ENCODE measurements around the gene ST3GAL2.
A peak's percentile ranks its signal among the peaks of the same experiment; 100 is the strongest.

The ST3GAL2 gene

DNA sequence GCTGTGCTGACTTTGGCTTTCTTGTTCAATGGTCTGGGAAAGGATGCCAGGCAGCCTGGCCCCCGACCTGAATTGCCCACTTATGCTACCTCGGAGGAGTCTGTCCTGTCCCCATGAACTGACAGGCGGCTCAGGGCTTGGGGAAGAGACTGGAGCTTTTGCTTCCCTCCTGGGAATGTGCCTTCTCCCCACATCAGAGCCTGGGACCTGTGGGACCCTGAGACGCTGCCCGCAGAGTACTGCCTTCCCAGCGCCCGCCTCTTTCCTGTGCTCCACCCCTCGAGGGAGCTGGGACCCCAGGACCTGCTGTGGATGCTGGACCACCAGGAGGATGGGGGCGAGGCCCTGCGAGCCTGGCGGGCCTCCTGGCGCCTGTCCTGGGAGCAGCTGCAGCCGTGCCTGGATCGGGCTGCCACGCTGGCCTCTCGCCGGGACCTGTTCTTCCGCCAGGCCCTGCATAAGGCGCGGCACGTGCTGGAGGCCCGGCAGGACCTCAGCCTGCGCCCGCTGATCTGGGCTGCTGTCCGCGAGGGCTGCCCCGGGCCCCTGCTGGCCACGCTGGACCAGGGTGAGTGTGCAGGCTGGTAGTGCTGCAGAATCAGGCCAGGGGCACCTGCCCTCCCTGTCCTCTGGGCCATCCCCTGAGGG lies 34.0 kb upstream of the ST3GAL2 start:
- Histone ChIP-seq H3K27ac (ENCODE audit: low read length) (no peak overlapping the region), H3K27me3 (ENCODE audit: insufficient read depth, low read length, poor library complexity) (no peaks in the 10 kb centered on the region), H3K9me3 (ENCODE audit: insufficient read depth, low read length, severe bottlenecking) (no peaks in the 10 kb centered on the region), H3K9ac (ENCODE audit: low read depth, low read length) (no peak overlapping the region), H2AFZ (ENCODE audit: low read depth, low read length) (no peak overlapping the region), H3K36me3 (ENCODE audit: insufficient read depth, low read length) (peaks cover 16% of the 10 kb centered on the region), H3K79me2 (ENCODE audit: insufficient read depth, low read length) (no peaks in the 10 kb centered on the region), H3K4me3 (ENCODE audit: low read depth in 1 of 2, low read length in 2 of 2) (no peak overlapping the region), H3K4me1 (ENCODE audit: insufficient read depth, low read length) (no peaks in the 10 kb centered on the region), H3K4me2 (ENCODE audit: insufficient read depth, low read length) (no peak overlapping the region), H4K20me1 (ENCODE audit: insufficient read depth, low read length) (no peaks in the 10 kb centered on the region)
- TF ChIP-seq EZH2 (IDR thresholded peaks at IDR 0.05; ENCODE audit: borderline replicate concordance, low read depth, low read length, severe bottlenecking), result no peak
- TF ChIP-seq, protein P1, sequence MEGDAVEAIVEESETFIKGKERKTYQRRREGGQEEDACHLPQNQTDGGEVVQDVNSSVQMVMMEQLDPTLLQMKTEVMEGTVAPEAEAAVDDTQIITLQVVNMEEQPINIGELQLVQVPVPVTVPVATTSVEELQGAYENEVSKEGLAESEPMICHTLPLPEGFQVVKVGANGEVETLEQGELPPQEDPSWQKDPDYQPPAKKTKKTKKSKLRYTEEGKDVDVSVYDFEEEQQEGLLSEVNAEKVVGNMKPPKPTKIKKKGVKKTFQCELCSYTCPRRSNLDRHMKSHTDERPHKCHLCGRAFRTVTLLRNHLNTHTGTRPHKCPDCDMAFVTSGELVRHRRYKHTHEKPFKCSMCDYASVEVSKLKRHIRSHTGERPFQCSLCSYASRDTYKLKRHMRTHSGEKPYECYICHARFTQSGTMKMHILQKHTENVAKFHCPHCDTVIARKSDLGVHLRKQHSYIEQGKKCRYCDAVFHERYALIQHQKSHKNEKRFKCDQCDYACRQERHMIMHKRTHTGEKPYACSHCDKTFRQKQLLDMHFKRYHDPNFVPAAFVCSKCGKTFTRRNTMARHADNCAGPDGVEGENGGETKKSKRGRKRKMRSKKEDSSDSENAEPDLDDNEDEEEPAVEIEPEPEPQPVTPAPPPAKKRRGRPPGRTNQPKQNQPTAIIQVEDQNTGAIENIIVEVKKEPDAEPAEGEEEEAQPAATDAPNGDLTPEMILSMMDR (IDR thresholded peaks at IDR 0.05; ENCODE audit: borderline replicate concordance, extremely low read depth, low read length, poor library complexity, severe bottlenecking), result no peak
- ATAC-seq (ENCODE audit: insufficient read depth, low read depth), result no peak
- DNase-seq, result no peak

DNA sequence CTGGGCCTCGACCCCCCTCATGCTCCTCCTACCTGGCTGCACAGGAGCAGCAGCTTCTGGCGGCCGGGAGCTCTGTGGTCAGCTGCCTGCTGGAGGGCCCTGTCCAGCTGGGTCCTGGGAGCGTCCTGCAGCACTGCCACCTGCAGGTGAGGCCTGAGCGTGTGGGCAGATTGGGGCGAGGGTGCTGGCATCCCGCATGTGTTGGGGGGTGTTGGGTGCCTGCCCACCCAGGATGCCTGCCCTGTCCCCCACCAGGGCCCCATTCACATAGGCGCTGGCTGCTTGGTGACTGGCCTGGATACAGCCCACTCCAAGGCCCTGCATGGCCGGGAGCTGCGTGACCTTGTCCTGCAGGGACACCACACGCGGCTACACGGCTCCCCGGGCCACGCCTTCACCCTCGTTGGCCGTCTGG lies 32.0 kb upstream of the ST3GAL2 start:
- Histone ChIP-seq H3K9ac (ENCODE audit: low read depth, low read length) (no peak overlapping the region), H3K27ac (ENCODE audit: low read length) (no peak overlapping the region), H3K27me3 (ENCODE audit: insufficient read depth, low read length, poor library complexity) (no peaks in the 10 kb centered on the region), H4K20me1 (ENCODE audit: insufficient read depth, low read length) (no peaks in the 10 kb centered on the region), H3K4me3 (ENCODE audit: low read depth in 1 of 2, low read length in 2 of 2) (no peak overlapping the region), H3K4me1 (ENCODE audit: insufficient read depth, low read length) (no peaks in the 10 kb centered on the region), H3K79me2 (ENCODE audit: insufficient read depth, low read length) (no peaks in the 10 kb centered on the region), H3K4me2 (ENCODE audit: insufficient read depth, low read length) (no peak overlapping the region), H2AFZ (ENCODE audit: low read depth, low read length) (no peak overlapping the region), H3K36me3 (ENCODE audit: insufficient read depth, low read length) (peaks cover 14% of the 10 kb centered on the region), H3K9me3 (ENCODE audit: insufficient read depth, low read length, severe bottlenecking) (no peaks in the 10 kb centered on the region)
- TF ChIP-seq, protein P1 (IDR thresholded peaks at IDR 0.05; ENCODE audit: borderline replicate concordance, extremely low read depth, low read length, poor library complexity, severe bottlenecking), result peak; percentile 27
- TF ChIP-seq EZH2 (IDR thresholded peaks at IDR 0.05; ENCODE audit: borderline replicate concordance, low read depth, low read length, severe bottlenecking), result no peak
- no peak for ATAC-seq (ENCODE audit: insufficient read depth, low read depth)
- DNase-seq, result no peak

DNA sequence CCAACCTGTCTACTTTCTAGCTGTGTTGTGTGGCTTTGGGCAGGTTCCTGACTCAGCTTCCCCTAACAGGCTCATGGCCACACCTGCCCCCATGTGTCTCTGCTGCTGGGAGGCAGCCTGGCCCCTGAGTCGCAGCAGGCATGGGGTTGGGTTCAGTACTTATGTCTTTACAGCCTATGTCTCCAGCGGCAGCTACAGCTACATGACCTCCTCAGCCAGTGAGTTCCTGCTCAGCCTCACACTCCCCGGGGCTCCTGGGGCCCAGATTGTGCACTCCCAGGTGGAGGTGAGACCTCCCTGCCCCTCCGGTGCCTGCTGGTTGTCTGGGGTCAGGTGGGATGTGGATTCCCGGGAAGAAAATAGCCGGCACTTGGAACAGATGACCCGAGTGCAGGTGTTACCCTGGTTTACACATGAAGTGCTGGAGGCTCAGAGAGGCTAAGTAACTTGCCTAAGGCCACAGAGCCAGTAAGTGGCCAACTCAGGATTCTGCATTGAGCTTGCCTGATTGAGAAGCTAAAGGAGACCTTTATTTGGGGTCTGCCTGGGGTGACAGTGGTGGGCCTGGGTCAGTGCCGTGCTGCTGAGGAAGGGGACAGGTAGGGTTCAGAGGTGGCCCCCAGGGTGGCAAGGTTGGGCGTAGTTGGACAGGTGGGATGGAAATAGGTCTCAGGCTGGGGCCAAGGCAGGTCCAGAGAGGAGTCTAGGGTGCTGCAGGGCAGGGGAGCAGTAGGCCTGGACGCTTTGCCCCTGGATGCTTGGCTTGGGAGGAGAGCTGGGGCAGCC lies 31.4 kb upstream of the ST3GAL2 start:
- DNase-seq (no peak), ATAC-seq (ENCODE audit: insufficient read depth, low read depth) (no peak)
- Histone ChIP-seq H3K9ac (ENCODE audit: low read depth, low read length) (no peak overlapping the region), H2AFZ (ENCODE audit: low read depth, low read length) (no peak overlapping the region), H3K4me3 (ENCODE audit: low read depth in 1 of 2, low read length in 2 of 2) (no peak overlapping the region), H3K27ac (ENCODE audit: low read length) (no peak overlapping the region), H3K36me3 (ENCODE audit: insufficient read depth, low read length) (peaks cover 14% of the 10 kb centered on the region), H4K20me1 (ENCODE audit: insufficient read depth, low read length) (no peaks in the 10 kb centered on the region), H3K4me1 (ENCODE audit: insufficient read depth, low read length) (no peaks in the 10 kb centered on the region), H3K9me3 (ENCODE audit: insufficient read depth, low read length, severe bottlenecking) (no peaks in the 10 kb centered on the region), H3K4me2 (ENCODE audit: insufficient read depth, low read length) (no peak overlapping the region), H3K79me2 (ENCODE audit: insufficient read depth, low read length) (no peaks in the 10 kb centered on the region), H3K27me3 (ENCODE audit: insufficient read depth, low read length, poor library complexity) (no peaks in the 10 kb centered on the region)
- no peak for TF ChIP-seq EZH2 (IDR thresholded peaks at IDR 0.05; ENCODE audit: borderline replicate concordance, low read depth, low read length, severe bottlenecking)
- TF ChIP-seq, protein P1 (IDR thresholded peaks at IDR 0.05; ENCODE audit: borderline replicate concordance, extremely low read depth, low read length, poor library complexity, severe bottlenecking), result no peak

All from DND-41 (cell line).